AG04450 (cell line): ENCODE data around the gene CUL9. TPM values are rescaled to one million over a fixed set of nuclear protein-coding genes. Genes with fewer than 3 reads are reported as not detected.

ENCODE experiments used
- CTCF ChIA-PET: fragments of 300-600, 350-600 bp; formaldehyde crosslinking; extraction: SDS; loops from one replicate; lab custom pipeline; 2022; ENCODE audit warnings: antibody characterized with exemption, inconsistent platforms; lab: Charles Lee
- POLR2A ChIA-PET: fragments of 350-600 bp; formaldehyde crosslinking; extraction: SDS; loops from one replicate; lab custom pipeline; 2021; ENCODE audit warnings: antibody characterized with exemption, inconsistent platforms; lab: Yijun Ruan, JAX
- DNase-seq: peaks from one replicate; pipeline ENCODE4 v3.0.0-alpha.2; 2011; ENCODE audit warnings: low read depth, low spot score
- H3K27ac ChIP-seq: one replicate; pipeline ENCODE4 v1.5.1; 2012; ENCODE audit warnings: low read depth, low read length, control low read depth
- H3K27me3 ChIP-seq: one replicate; pipeline ENCODE4 v1.6.0; 2012; ENCODE audit warnings: low read length; ENCODE audit not compliant: control insufficient read depth, insufficient read depth
- H3K4me3 ChIP-seq: 2 replicates; pipeline ENCODE4 v1.5.1; 2011; ENCODE audit warnings: mild to moderate bottlenecking, low read depth, low read length, control low read depth
- H3K9me3 ChIP-seq: 2 replicates; pipeline ENCODE4 v1.5.1; 2012; ENCODE audit warnings: low read length; ENCODE audit not compliant: control insufficient read depth, insufficient read depth
- CTCF ChIP-seq: IDR thresholded peaks from 2 replicates; pipeline ENCODE4 v1.5.1; 2011; ENCODE audit warnings: low read depth, low read length, control low read depth, inconsistent platforms
- polyA plus RNA-seq: library from polyadenylated mRNA; depleted of rRNA; stranded (reverse); fragments of >200 nt; gene quantifications from 2 replicates; pipeline ENCODE4 v1.2.3, GENCODE V29; 2011

CUL9 gene
- polyA plus RNA-seq, 1 experiment: 11.8 TPM

- ChIA-PET POLR2A (no interaction called here), CTCF (interaction anchor here (2.3 kb wide), 1 partner anchor 10 kb away, joined by 29 read pairs; the partner anchor contains the start of gene DNPH1)
- Histone ChIP-seq H3K27me3 (peaks cover 46% of the 10 kb centered on the region), H3K4me3 (no peak overlapping the region), H3K9me3 (no peaks in the 10 kb centered on the region; the same call in 1 of the 2 replicates), H3K27ac (no peak overlapping the region)
- DNase-seq: no peak
- TF ChIP-seq CTCF: no peak
Measured at GRCh38 chr6:43239054-43239453, 57.1 kb downstream of the CUL9 start.

GRCh38 chr6:43240950-43241349 lies 59.0 kb downstream of the CUL9 start:
- peaks cover 65% of the 10 kb centered on the region for H3K27me3 ChIP-seq
- no peak for TF ChIP-seq CTCF
- H3K9me3 ChIP-seq: no peaks in the 10 kb centered on the region; the same call in 1 of the 2 replicates
- H3K4me3 ChIP-seq: no peak overlapping the region
- H3K27ac ChIP-seq: no peak overlapping the region
- DNase-seq: no peak
- ChIA-PET POLR2A (no interaction called here), CTCF (interaction anchor here (1.9 kb wide), 1 partner anchor 12 kb away, joined by 9 read pairs; the partner anchor contains the start of gene DNPH1)

- Histone ChIP-seq H3K27ac (no peak overlapping the region), H3K9me3 (no peaks in the 10 kb centered on the region; the same call in 1 of the 2 replicates), H3K27me3 (peaks cover 70% of the 10 kb centered on the region), H3K4me3 (no peak overlapping the region)
- no peak for TF ChIP-seq CTCF
- CTCF ChIA-PET: interaction anchor here (1.9 kb wide), 1 partner anchor 13 kb away, joined by 9 read pairs; the partner anchor contains the start of gene DNPH1
- POLR2A ChIA-PET: no interaction called here
- no peak for DNase-seq
Measured at GRCh38 chr6:43241446-43241845, 59.5 kb downstream of the CUL9 start.

GRCh38 chr6:43242908-43243663 lies 61.1 kb downstream of the CUL9 start, which contains the start of gene TTBK1:
TTBK1 (plus strand) TSS chr6:43243481; CDS start chr6:43246661, 3,180 bp downstream.
- DNase-seq: no peak
- no peak for TF ChIP-seq CTCF
- Histone ChIP-seq H3K27ac (no peak within 1 kb of the TSS), H3K4me3 (no peak within 1 kb of the TSS), H3K9me3 (no peaks in the 10 kb centered on the region; the same call in 1 of the 2 replicates), H3K27me3 (peaks cover 78% of the 10 kb centered on the region)
- ChIA-PET POLR2A (no interaction called here), CTCF (no interaction called here)
